GM23338 (cell line): Measurements from ENCODE around the gene VLDLR. TPM values are rescaled to one million over a fixed set of nuclear protein-coding genes. Genes with fewer than 3 reads are reported as not detected.

ENCODE experiments used
- ATAC-seq: fragments of 200-7000 bp; cut with Tn5 transposase; 3 replicates; pipeline ENCODE4 v1.9.1; 2020
- DNase-seq: peaks from one replicate; pipeline ENCODE4 v3.0.0-alpha.2; 2015; ENCODE audit warnings: low spot score
- H2AFZ ChIP-seq: fragments of 200-600 bp; sonication (generic); 2 replicates; pipeline ENCODE4 v1.8.0; 2016; ENCODE audit warnings: antibody characterized with exemption, mild to moderate bottlenecking, moderate library complexity
- H3F3A ChIP-seq: fragments of 200-600 bp; sonication (generic); replicated peaks from 2 replicates; pipeline ENCODE4 v1.8.0; 2017; ENCODE audit warnings: antibody characterized with exemption, mixed run types, low read depth
- H3K27ac ChIP-seq: fragments of 200-600 bp; sonication (generic); 2 replicates; pipeline ENCODE4 v1.6.1; 2016; ENCODE audit warnings: low read depth
- H3K27me3 ChIP-seq: fragments of 200-600 bp; sonication (generic); 2 replicates; pipeline ENCODE4 v1.8.0; 2016; ENCODE audit warnings: mild to moderate bottlenecking, mixed run types, moderate library complexity; ENCODE audit not compliant: insufficient read depth
- H3K36me3 ChIP-seq: fragments of 200-600 bp; sonication (generic); 2 replicates; pipeline ENCODE4 v1.8.0; 2016; ENCODE audit warnings: mild to moderate bottlenecking; ENCODE audit not compliant: insufficient read depth
- H3K4me1 ChIP-seq: fragments of 200-600 bp; sonication (generic); 2 replicates; pipeline ENCODE4 v1.8.0; 2016; ENCODE audit warnings: mild to moderate bottlenecking, moderate library complexity; ENCODE audit not compliant: insufficient read depth
- H3K4me2 ChIP-seq: fragments of 200-600 bp; sonication (generic); 2 replicates; pipeline ENCODE4 v1.7.1; 2017; ENCODE audit warnings: mixed run types
- H3K4me3 ChIP-seq: fragments of 200-600 bp; sonication (generic); 2 replicates; pipeline ENCODE4 v1.6.1; 2016; ENCODE audit warnings: mixed run types
- H3K79me2 ChIP-seq: fragments of 200-600 bp; sonication (generic); replicated peaks from 2 replicates; pipeline ENCODE4 v1.8.0; 2017; ENCODE audit warnings: mild to moderate bottlenecking; ENCODE audit not compliant: insufficient read depth
- H3K9me2 ChIP-seq: fragments of 200-600 bp; sonication (generic); 2 replicates; pipeline ENCODE4 v1.8.0; 2017; ENCODE audit not compliant: insufficient read depth
- H4K20me1 ChIP-seq: fragments of 200-600 bp; sonication (generic); replicated peaks from 2 replicates; pipeline ENCODE4 v1.8.0; 2017; ENCODE audit warnings: mild to moderate bottlenecking; ENCODE audit not compliant: insufficient read depth
- H3K27ac Mint-ChIP-seq: 2 replicates; pipeline ENCODE4 v1.8.0; 2020; ENCODE audit warnings: inconsistent platforms, mild to moderate bottlenecking, moderate library complexity, mixed read lengths
- H3K27me3 Mint-ChIP-seq: 3 replicates; pipeline ENCODE4 v1.8.0; 2022; ENCODE audit warnings: low read depth, mild to moderate bottlenecking, moderate library complexity, mixed read lengths, inconsistent platforms; ENCODE audit not compliant: insufficient read depth, poor library complexity
- H3K36me3 Mint-ChIP-seq: 3 replicates; pipeline ENCODE4 v1.8.0; 2021; ENCODE audit warnings: low read depth, mild to moderate bottlenecking, inconsistent platforms, moderate library complexity, mixed read lengths
- H3K4me1 Mint-ChIP-seq: 3 replicates; pipeline ENCODE4 v1.8.0; 2020; ENCODE audit warnings: mild to moderate bottlenecking, inconsistent platforms, mixed read lengths
- H3K4me3 Mint-ChIP-seq: 3 replicates; pipeline ENCODE4 v1.8.0; 2021; ENCODE audit warnings: moderate library complexity, mild to moderate bottlenecking, inconsistent platforms, mixed read lengths
- H3K9me3 Mint-ChIP-seq: 3 replicates; pipeline ENCODE4 v1.8.0; 2020; ENCODE audit warnings: moderate library complexity, mild to moderate bottlenecking, inconsistent platforms, mixed read lengths
- EZH2 ChIP-seq: fragments of 200-600 bp; sonication (generic); IDR thresholded peaks from one replicate; pipeline ENCODE4 v1.8.0; 2017; ENCODE audit warnings: antibody characterized with exemption, mild to moderate bottlenecking, low read depth; ENCODE audit not compliant: unreplicated experiment
- JUNB ChIP-seq: IDR thresholded peaks from one replicate; pipeline ENCODE4 v1.6.1; 2016; ENCODE audit warnings: antibody characterized with exemption; ENCODE audit not compliant: unreplicated experiment
- NANOG ChIP-seq: IDR thresholded peaks from 2 replicates; pipeline ENCODE4 v1.6.1; 2016; ENCODE audit warnings: antibody characterized with exemption, borderline replicate concordance
- POLR2AphosphoS5 ChIP-seq: IDR thresholded peaks from 2 replicates; pipeline ENCODE4 v1.6.1; 2016; ENCODE audit warnings: antibody characterized with exemption, low read depth
- STAT1 ChIP-seq: IDR thresholded peaks from one replicate; pipeline ENCODE4 v1.6.1; 2016; ENCODE audit warnings: antibody characterized with exemption; ENCODE audit not compliant: unreplicated experiment
- ZNF114 ChIP-seq: fragments of 250-450 bp; sonication (Bioruptor Pico); IDR thresholded peaks from 2 replicates; pipeline ENCODE4 v1.5.0; 2020; ENCODE audit warnings: mild to moderate bottlenecking, moderate library complexity
- ZNF462 ChIP-seq: fragments of 250-450 bp; sonication (Bioruptor Pico); IDR thresholded peaks from 2 replicates; pipeline ENCODE4 v1.5.0; 2020; ENCODE audit warnings: mild to moderate bottlenecking, moderate library complexity
- polyA plus RNA-seq: library from polyadenylated mRNA; unstranded; fragments of >200 nt; fragmentation: Nextera tagmentation; extraction: Ambion mirVana; gene quantifications from 2 replicates; pipeline ENCODE4 v1.2.1, GENCODE V29; 2016
- total RNA-seq: library from RNA; depleted of rRNA; stranded (reverse); fragments of >200 nt; shearing (Covaris generic); gene quantifications from 2 replicates; pipeline ENCODE4 v1.2.3, GENCODE V29; 2014
- TF ChIP-seq, protein P1 (sequence below): IDR thresholded peaks from one replicate; pipeline ENCODE4 v1.6.1; 2018; ENCODE audit warnings: antibody characterized with exemption; ENCODE audit not compliant: unreplicated experiment
- TF ChIP-seq, protein P2 (sequence below), 2 experiments: fragments of 200-600 bp in 1 of 2; sonication (generic) in 1 of 2; conservative IDR thresholded peaks; 2 replicates each; pipeline versions ENCODE4 v1.5.1 to v1.6.1; 2016 to 2017; ENCODE audit warnings: antibody characterized with exemption in 2 of 2, low read depth in 2 of 2, mild to moderate bottlenecking in 2 of 2, moderate library complexity in 1 of 2
- TF ChIP-seq, protein P3 (sequence below): IDR thresholded peaks from 2 replicates; pipeline ENCODE4 v1.6.1; 2016; ENCODE audit warnings: antibody characterized with exemption

VLDLR gene
- total and polyA plus RNA-seq, 2 experiments from 2014 or later: 14.9 to 49.8 TPM

GRCh38 chr9:2593744-2594143 lies 27.8 kb upstream of the VLDLR start:
- H2AFZ ChIP-seq: no peak overlapping the region
- H3K4me1 ChIP-seq: no peaks in the 10 kb centered on the region
- no peak overlapping the region for H3K27ac ChIP-seq
- Mint-ChIP-seq H3K27ac (no peak overlapping the region), H3K27me3 (no peaks in the 10 kb centered on the region), H3K4me1 (no peaks in the 10 kb centered on the region), H3K36me3 (peaks cover 35% of the 10 kb centered on the region), H3K9me3 (peaks cover 26% of the 10 kb centered on the region), H3K4me3 (no peak overlapping the region)
- ATAC-seq: no peak
- no peak for DNase-seq
- H3K4me2 ChIP-seq: no peak overlapping the region
- no peak for TF ChIP-seq POLR2AphosphoS5
- no peak for TF ChIP-seq EZH2
- TF ChIP-seq STAT1: no peak
- TF ChIP-seq, protein P1, sequence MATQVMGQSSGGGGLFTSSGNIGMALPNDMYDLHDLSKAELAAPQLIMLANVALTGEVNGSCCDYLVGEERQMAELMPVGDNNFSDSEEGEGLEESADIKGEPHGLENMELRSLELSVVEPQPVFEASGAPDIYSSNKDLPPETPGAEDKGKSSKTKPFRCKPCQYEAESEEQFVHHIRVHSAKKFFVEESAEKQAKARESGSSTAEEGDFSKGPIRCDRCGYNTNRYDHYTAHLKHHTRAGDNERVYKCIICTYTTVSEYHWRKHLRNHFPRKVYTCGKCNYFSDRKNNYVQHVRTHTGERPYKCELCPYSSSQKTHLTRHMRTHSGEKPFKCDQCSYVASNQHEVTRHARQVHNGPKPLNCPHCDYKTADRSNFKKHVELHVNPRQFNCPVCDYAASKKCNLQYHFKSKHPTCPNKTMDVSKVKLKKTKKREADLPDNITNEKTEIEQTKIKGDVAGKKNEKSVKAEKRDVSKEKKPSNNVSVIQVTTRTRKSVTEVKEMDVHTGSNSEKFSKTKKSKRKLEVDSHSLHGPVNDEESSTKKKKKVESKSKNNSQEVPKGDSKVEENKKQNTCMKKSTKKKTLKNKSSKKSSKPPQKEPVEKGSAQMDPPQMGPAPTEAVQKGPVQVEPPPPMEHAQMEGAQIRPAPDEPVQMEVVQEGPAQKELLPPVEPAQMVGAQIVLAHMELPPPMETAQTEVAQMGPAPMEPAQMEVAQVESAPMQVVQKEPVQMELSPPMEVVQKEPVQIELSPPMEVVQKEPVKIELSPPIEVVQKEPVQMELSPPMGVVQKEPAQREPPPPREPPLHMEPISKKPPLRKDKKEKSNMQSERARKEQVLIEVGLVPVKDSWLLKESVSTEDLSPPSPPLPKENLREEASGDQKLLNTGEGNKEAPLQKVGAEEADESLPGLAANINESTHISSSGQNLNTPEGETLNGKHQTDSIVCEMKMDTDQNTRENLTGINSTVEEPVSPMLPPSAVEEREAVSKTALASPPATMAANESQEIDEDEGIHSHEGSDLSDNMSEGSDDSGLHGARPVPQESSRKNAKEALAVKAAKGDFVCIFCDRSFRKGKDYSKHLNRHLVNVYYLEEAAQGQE: no peak
- no peak for TF ChIP-seq ZNF114 (CRISPR knock-in tag)
- no peak for TF ChIP-seq NANOG
- TF ChIP-seq, protein P2, sequence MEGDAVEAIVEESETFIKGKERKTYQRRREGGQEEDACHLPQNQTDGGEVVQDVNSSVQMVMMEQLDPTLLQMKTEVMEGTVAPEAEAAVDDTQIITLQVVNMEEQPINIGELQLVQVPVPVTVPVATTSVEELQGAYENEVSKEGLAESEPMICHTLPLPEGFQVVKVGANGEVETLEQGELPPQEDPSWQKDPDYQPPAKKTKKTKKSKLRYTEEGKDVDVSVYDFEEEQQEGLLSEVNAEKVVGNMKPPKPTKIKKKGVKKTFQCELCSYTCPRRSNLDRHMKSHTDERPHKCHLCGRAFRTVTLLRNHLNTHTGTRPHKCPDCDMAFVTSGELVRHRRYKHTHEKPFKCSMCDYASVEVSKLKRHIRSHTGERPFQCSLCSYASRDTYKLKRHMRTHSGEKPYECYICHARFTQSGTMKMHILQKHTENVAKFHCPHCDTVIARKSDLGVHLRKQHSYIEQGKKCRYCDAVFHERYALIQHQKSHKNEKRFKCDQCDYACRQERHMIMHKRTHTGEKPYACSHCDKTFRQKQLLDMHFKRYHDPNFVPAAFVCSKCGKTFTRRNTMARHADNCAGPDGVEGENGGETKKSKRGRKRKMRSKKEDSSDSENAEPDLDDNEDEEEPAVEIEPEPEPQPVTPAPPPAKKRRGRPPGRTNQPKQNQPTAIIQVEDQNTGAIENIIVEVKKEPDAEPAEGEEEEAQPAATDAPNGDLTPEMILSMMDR (conservative IDR thresholded peaks at IDR 0.05; ENCODE audit: low read depth in 2 of 2): no peak
- no peak for TF ChIP-seq JUNB
- TF ChIP-seq, protein P3, sequence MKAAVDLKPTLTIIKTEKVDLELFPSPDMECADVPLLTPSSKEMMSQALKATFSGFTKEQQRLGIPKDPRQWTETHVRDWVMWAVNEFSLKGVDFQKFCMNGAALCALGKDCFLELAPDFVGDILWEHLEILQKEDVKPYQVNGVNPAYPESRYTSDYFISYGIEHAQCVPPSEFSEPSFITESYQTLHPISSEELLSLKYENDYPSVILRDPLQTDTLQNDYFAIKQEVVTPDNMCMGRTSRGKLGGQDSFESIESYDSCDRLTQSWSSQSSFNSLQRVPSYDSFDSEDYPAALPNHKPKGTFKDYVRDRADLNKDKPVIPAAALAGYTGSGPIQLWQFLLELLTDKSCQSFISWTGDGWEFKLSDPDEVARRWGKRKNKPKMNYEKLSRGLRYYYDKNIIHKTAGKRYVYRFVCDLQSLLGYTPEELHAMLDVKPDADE: no peak
- H3K79me2 ChIP-seq: peaks cover 6% of the 10 kb centered on the region
- no peaks in the 10 kb centered on the region for H3F3A ChIP-seq
- H4K20me1 ChIP-seq: no peaks in the 10 kb centered on the region
- H3K4me3 ChIP-seq: no peak overlapping the region
- H3K9me2 ChIP-seq: no peaks in the 10 kb centered on the region
- H3K36me3 ChIP-seq: peaks cover 19% of the 10 kb centered on the region; the same call in 1 of the 2 replicates
- no peaks in the 10 kb centered on the region for H3K27me3 ChIP-seq

DNA sequence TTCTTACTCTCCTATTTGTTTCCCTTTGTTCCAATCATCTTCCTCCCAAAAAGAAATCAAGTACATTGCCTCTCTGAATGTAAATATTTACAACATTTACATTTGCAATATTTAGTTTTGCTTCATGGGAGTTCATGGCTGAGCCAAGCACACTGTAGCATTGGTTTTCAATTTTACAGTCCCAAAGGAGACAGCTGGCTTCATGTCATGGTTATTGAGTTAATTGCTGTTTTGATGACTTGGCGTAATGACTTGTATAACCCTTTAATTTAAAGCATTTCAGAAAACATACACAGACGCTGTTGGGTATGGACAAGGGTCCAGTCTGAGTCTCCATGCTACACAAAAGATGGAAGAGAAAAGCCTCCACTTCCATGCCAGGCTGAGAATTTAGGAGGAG lies 25.6 kb upstream of the VLDLR start:
- no peaks in the 10 kb centered on the region for H4K20me1 ChIP-seq
- Mint-ChIP-seq H3K4me1 (no peaks in the 10 kb centered on the region; the same call in 2 of the 3 replicates), H3K36me3 (peaks cover 31% of the 10 kb centered on the region), H3K27ac (no peak overlapping the region), H3K27me3 (no peaks in the 10 kb centered on the region), H3K4me3 (no peak overlapping the region), H3K9me3 (peaks cover 22% of the 10 kb centered on the region)
- no peak overlapping the region for H3K4me2 ChIP-seq
- no peaks in the 10 kb centered on the region for H3K4me1 ChIP-seq
- no peaks in the 10 kb centered on the region for H3K27me3 ChIP-seq
- peaks cover 19% of the 10 kb centered on the region; the same call in 1 of the 2 replicates for H3K36me3 ChIP-seq
- H3K79me2 ChIP-seq: peaks cover 6% of the 10 kb centered on the region; the same call in 1 of the 2 replicates
- no peaks in the 10 kb centered on the region for H3F3A ChIP-seq
- DNase-seq (no peak), ATAC-seq (no peak)
- H3K27ac ChIP-seq: no peak overlapping the region; the same call in 1 of the 2 replicates
- no peak overlapping the region for H2AFZ ChIP-seq
- no peaks in the 10 kb centered on the region for H3K9me2 ChIP-seq
- no peak overlapping the region for H3K4me3 ChIP-seq
- TF ChIP-seq ZNF114 (CRISPR knock-in tag) (no peak), NANOG (no peak), JUNB (no peak), STAT1 (no peak), ZNF462 (CRISPR knock-in tag) (no peak)
